H1 (cell line): ENCODE measurements around the gene GLI1. TPM values are rescaled to one million over a fixed set of nuclear protein-coding genes. Genes with fewer than 3 reads are reported as not detected.
A peak's percentile ranks its signal among the peaks of the same experiment; 100 is the strongest.

Experiments used
- CTCF ChIP-seq, 3 experiments: IDR thresholded peaks; 1 replicate in 2 of 3; 2 replicates in 1 of 3; pipeline versions ENCODE4 v1.5.1 to v1.6.1; 2011; ENCODE audit warnings: low read length in 3 of 3, mild to moderate bottlenecking in 3 of 3, inconsistent platforms in 2 of 3, low read depth in 1 of 3, moderate library complexity in 1 of 3; ENCODE audit not compliant: insufficient read depth in 1 of 3; ENCODE audit errors: control extremely low read depth in 1 of 3
- TEAD4 ChIP-seq: IDR thresholded peaks from 2 replicates; pipeline ENCODE4 v1.6.1; 2012; ENCODE audit warnings: low read depth, low read length, inconsistent platforms, mixed read lengths
- polyA plus RNA-seq, 7 experiments: library from polyadenylated mRNA; depleted of rRNA in 3 of 7; stranded (reverse) in 5 of 7; unstranded in 2 of 7; fragments of >200 nt in 5 of 7; fragments of 200-250 nt in 2 of 7; gene quantifications; 1 replicate in 5 of 7; 2 replicates in 1 of 7; 4 replicates in 1 of 7; pipeline versions ENCODE4 v1.2.1 to v1.2.3, GENCODE V29; 2011 to 2013; ENCODE audit warnings: missing spikeins in 2 of 7, mixed read lengths in 2 of 7
- total RNA-seq: library from RNA; stranded (reverse); fragmentation: NEBNext Ultra II Directional; extraction: Animal tissue kit (Norgen Biotek cat#: 25700); gene quantifications from 2 replicates; pipeline ENCODE4 v1.2.1, GENCODE V29; 2021

Gene GLI1
- total and polyA plus RNA-seq, 2 of the 8 experiments (the other 6 are each of a cell fraction or from before 2014, with no cell fraction given), result 23.5 to 25.3 TPM

DNA sequence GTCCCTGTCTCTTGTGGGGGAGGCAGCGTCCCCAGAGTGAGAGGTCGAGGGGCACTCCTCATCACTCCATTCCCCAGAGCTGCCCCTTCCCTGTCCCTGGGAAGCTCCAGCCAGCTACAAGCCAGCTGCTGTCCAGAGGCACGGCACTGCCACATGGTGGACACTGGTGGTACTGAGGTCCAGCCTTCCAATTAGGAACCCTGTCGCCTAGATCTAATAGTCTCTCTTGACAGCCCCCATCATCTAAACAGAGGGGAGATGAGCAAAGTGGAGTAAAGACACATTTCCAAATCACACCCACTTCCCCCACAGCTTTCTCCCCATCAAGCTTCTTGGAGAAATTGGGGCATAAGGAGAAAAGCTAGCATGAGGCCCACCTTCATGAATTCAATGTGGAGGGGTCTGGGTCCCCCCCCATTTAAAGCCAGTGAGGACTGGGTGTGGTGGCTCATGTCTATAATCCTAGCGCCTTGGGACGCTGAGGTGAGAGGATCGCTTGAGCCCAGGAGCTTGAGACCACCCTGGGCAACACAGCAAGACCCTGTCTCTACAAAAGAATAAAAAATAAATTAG lies 6.6 kb upstream of the GLI1 start (continued):
- TF ChIP-seq CTCF (IDR thresholded peaks at IDR 0.05; ENCODE audit: control extremely low read depth in 1 of 3, insufficient read depth in 1 of 3, low read depth in 1 of 3, low read length in 3 of 3) (peak in 2 of 3 experiments; percentile 97 to 99; a peak in 3 of 4 replicates), TEAD4 (no peak)
